ENCODE data around the gene SMARCC1.
A peak's percentile ranks its signal among the peaks of the same experiment; 100 is the strongest.

The SMARCC1 gene

DNA sequence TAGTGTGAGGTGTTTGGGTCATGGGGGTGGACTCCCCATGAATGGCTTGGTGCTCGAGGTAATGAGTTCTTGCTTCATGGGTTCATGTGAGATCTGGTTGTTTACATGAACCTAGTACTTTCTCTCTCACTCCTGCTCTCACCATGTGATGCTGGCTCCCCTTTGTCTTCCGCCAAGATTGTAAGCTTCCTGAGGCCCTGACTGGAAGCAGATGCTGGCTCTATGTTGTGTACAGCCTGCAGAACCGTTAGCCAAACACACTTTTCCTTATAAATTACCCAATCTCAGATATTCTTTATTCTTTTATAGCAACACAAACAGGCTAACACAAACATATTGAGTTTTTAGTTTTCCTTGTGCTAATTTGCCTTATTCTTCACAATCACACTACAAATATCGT lies 199.9 kb downstream of the SMARCC1 start:
- DNase-seq = no peak

DNA sequence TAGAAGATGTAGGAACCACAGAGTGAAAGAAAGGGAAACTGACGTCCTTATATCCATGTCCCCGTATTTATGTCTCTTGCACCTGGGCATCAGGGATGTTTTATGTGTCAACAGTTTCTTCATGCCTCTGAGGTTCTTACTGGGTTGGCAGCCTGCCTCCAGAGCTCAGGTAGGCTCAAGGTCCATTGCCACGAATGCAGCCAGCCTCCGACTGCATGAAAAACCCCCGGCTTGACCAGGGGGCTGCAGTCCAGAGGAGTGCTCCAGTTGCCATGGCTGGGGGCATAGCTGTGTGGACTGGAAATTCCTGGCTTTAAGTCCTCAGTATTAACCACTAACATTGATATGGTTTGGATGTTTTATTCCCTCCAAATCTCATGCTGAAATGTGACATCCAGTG lies 200.3 kb downstream of the SMARCC1 start:
- DNase-seq = no peak

DNA sequence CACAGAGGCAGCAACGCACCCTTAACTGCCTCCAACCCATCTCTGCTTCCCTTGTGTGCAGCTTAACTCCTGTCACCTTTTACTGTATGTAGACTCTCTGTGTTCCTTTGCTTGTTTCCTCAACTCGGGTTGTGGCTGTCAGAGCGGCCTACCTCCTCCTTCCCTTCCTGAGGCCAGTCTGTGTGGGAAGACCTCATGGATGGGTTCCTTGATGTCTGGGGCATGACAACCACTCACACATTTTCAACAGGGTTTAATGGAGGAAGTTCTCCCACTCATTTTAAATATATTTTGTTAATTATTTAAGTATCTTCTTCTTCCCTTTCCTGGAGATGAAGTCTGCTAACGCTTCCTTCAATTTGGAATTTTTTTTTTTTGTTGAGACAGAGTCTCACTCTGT lies 201.2 kb downstream of the SMARCC1 start:
- no peak for DNase-seq

DNA sequence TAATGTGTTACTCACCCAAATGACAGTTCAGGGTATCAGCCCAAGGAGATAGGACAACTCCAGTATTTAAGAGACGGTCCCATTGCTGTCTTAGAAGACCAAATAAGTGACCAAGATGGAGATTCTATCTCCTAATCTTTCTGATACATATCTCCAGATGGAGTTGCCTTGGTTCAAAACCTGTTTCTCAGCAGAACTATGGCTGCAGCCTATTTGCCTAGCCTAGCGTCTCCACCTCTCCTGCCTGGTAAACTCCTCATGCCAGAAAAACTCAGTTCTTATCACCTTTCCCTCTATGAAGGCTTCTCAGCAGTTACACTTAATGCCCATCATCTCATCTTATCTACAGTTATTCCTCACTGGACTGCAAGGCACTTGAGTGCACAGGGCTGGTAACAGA lies 201.8 kb downstream of the SMARCC1 start:
- DNase-seq = no peak

DNA sequence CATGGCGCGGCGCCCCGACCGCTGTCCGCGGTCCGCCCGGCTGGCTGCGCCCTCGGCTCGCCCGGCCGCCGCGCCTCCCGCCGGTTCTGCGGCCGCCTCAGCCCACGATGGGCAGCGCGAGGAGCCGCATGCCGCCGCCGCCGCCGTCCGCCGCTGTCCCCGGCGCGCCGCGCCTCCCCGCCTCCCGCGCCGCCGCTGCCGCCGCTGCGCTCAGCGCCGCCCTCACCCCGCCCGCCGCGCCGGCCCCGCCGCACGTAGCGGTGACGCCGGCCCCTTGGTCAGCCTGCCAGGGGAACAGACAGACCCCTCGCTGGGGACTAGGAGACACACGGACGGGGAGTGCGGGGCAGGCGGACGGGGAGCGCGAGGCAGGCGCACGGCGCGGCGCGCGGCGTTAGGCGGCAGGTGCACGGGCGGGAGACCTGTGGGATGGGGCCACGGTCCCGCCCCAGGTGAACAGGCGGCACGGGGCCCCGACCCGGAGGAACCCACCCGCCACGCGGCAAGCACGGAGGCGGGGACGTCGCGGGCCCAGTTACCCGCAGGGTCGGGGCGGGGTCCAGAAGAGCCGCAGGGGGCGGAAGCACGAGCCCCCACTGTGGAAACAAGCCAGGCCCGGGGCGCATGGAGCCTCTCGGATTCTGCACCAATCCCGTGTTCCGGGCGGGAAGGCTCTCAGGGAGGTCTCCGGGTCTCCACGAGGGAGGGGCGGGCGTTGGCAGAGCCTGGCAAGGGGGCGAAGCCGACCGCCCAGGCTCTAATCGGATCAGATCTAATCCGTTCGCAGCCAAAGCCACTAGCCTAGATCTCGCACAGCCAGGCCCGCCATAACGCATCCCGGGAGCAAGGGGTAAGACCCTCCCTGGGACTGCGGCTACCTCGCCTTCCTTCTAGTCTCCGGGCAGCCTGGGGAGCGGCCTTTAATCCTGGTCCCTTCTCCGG lies 202.7 kb downstream of the SMARCC1 start, which contains the start of gene CSPG5:
Gene CSPG5 (minus strand): TSS at position 175 of the 942 bp plus-strand sequence. CDS start 172 bp downstream, at position 3.
- no peak for DNase-seq

DNA sequence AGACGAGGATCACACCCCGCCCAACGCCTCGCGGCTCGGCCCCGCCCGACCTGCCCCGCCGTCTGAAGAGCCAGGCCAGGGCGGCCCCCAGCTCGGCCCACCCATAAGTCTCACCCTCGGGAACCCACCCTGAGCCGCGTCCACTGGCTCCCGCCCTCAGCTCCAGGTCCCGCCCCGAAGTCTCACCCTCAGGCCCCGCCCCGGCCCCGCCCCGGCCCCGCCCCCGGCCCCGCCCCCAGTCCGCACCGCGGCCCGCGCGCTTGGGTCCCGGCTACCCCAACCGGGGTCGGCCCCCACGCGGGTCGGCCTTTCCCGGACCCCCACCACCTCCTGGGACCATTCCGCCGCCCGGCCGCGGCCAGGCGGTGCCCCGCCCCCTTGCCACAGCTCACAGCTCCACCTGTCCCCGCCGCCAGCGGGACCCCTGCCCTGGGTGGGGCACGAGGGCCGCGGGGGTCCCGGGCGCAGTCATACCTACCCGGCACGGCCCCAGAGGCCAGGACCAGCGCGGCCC lies 203.5 kb downstream of the SMARCC1 start:
- DNase-seq = no peak

DNA sequence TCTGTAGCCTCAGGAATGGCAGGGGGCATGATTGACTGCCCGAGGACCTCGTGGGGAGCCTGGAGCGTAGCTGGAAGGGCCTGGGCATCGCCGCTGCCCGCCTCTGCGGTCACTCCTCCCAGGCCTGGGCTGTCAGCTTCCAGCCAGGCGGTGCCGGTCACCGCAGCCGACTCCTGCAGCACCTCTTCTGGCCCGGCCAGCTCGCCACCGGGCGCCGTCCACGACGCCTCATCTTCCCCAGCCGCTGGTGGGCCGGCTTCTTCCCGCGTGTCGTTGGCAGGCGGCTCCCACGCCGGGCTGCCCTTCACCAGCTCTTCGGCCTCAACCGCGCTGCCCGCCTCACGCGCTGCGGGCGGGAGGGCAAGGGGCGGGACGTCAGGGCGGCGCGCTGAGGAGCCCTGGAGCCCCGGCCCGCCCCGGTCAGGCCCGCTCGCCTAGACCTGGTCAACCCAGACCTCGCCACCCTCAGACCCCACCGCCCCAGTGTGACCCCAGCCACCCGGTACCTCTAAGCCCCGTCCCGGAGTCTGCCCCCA lies 204.0 kb downstream of the SMARCC1 start:
- no peak for DNase-seq

DNA sequence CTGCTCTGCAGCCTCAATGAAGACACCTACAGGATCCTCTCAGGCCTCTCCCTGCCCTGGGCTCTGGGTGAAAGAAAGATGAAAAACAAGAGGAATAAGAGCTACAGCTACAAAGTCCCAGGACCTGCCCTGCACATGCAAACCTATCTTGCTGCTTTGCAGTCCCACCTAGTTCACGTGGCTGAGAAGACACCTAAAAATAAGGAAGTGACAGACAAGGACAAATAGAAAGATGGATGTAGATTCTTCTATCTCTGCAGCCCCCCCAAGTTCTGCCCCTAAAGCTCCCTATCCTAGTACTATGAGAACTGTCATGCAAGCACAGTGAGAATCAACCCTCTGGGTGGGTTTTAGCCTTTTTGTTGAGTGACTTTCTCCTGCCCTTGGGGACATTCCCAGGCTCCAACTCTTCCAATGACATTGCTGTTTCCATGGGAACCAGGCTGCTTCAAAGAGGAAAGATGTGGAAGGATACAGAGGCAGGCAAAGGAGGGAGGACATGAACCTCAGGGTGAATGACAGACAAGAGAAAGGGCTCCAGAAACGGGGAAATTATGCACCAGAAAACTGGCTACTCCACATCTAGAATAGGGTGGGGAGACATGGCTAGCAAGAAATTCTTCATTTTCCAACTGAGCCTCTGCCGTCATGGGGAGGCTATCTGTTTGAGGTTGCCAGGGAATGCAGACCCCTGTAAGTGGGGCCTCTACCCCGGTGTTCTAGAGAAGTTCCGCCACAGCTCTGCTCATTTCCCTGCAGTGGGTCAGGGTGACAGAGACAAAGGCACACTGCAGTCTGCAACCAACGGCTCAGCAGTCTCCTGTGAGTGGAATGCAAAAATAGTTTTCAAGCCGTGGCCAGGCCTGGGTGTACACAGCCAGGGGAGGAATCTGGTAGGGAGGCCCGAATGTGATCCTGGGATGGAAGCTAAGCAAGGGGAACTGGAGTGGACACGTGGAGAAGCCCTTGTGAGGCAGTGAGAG lies 208.2 kb downstream of the SMARCC1 start:
- DNase-seq = no peak

DNA sequence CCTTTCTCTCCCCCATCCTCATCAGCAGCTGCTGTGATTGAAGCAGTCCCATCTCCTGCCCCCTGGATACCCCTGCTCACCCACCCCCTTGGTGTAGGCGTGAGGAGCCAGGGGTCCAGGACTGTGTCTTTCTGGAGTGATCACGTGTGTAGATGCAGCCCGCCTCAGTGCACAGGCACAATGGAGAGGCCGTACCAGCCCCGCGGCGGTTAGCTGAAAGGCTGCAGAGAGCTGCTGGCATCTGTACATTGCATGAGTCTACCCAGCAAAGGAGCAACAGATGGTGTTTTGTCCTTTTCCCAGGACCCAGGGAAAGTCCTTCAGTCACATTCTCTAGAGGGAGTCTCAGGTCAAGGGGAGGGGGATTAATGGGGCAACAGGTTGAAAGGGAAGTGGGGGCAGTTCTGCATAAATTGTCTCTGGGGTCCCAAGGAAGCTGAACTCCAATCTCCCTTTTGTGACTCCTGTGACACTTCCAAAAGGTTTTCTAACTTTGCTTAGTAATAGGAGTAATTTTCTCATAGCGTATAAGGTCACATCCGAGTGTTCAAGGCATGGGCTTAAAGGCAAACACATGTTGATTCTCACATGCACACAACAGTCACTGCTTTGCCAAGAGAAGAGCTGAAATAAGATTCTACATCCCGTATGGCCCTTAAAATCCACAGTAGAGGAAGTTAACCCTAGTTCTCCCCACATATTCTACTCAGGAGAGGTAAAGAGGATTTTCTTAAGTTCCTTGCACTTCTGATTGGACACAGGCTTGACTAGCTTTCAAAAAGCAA lies 210.1 kb downstream of the SMARCC1 start:
- no peak for DNase-seq

DNA sequence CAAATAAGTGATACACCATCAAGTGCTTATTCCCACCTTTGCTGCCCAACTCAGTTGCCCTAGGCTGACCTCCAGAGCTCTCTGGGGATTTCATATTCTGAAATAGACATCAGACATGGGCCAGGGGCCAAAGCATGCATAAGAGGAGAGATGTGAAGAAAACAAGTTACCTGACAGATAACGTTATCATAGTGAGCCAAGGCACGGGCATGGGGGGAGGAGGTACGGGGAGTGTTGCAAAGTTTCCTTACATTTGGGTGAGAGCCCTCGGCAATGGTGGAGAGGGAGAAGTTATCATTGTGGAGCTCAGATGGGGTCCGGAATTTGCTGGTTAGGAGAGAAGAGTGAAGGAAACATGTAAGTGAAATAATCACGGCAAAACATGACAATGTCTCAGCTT lies 212.8 kb downstream of the SMARCC1 start:
- no peak for DNase-seq

DNA sequence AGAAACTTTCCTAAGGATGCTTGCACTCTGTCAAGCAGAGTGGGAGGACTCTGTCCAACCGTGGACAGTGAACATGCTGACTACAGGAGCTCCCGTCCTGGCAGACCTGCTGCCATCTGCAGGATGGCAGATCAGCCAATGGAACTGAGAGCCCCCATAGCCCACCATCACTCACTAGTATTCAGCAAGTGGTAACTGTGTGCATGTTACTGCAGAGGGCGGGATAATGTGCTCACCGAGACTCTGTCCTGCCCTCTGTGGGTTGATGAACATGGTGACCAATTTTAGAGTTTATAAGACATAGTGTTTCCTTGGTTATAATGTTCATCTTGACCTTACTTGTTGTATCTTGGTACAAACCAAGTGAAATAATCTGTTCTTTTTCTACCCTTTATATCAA lies 214.5 kb downstream of the SMARCC1 start:
- no peak for DNase-seq

DNA sequence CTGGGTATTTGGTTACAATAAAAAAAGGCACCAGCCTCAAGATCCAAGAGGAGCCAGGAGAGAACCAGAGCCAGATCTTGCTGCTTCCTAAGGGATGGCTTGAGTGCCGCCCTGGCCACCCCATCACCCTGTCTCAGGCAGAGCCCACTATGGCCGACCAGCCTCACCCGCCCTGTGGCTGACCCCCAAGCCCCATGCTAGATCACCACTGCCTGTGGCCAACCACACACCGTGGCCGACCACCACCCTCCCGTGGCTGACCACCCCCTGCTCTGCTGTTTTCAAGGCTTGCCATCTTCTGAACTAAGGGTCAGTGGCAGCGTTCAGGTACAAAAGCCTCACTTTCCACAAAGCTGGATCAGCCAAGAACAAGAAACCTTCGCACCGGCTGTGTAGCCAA lies 215.0 kb downstream of the SMARCC1 start:
- no peak for DNase-seq

DNA sequence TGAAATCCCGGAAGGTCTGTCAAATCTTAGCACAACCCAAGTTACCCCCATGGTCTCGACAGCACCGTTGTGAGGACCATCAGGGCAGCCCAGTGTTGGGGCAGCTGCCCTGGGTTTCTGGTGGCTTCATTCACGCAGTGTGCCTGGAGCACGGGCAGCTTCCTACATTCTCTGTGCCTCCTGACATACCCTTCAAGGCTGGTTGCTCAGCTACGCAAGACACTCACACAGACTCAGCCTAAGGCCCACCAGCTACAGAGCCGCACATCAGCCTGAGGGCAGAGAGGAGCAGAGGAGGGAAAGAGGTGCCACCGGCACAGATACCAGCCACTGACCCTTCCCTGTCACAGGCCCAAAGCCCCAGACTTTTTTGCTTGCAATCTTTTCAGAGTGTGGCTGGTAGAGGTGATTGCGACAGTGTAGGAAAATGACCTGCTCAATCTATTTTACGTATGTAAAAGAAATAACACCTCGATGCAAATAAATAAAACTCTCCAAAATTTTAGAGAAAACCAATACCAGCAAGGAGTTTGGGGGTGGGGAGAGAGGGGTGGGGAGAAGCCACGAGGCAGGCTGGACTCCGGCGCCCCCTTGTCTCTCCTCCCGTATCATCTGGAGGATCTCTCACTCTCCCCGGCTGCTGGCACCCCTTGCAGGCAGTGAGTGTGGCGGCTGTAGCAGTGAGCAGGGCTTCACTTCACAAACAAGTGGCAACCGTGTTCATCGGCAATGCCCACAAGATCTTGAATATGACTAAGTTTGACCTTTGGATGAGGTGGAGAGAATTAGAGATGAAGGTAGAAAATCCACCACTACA lies 215.8 kb downstream of the SMARCC1 start:
- no peak for DNase-seq

DNA sequence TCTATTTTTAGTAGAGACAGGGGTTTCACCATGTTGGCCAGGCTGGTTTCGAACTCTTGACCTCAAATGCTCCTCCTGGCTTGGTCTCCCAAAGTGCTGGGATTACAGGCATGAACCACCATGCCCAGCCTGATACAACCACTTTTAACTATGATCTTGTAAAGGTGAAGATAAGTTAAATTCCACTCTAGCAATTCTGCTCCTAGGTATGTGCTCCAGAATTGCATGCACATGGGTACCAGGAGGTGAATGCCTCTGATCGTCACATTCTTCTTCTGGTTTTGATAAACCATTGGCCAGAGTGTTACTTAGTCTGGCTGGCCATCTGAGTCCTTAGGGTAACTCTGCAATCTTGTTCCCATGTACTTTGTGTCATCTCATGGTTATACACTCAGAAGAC lies 225.3 kb downstream of the SMARCC1 start:
- no peak for DNase-seq

DNA sequence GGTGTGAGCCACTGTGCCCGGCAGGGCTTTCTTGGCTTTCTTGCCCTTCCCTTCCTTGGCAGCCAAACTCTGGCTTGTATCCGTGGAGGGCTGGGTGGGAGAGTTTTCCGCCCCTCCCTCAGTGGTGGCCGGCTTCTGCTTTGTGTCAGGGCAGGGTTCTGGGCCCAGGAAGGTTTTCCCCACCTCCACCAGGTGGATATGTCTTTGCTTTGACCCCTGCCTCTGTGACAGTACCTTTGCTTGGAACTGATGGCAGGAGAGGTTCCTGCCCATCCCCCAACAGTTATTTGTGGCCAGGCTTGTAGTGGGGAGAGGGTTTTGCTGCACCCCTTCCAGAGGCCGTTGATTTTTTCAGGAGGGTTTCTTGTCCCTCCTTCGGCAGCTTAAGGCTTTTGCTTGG lies 227.4 kb downstream of the SMARCC1 start:
- no peak for DNase-seq

DNA sequence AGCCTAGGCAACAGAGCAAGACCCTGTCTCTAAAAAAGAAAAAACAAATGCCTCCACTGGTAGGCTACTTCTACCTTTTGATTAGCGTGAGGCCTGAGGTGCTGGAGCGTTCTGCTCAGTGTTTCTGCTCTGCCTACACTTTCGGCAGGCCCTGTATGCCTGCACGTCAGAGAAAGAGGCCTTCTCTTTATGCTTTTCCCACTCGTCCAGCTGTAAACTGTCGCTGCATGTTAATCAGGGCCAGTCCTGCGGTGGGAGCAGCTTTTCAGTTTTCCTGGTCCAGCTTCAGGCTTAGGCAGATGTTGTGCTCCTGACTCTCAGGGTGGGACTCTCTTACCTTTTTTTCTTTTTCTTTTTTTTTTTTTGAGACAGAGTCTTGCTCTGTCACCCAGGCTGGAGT lies 228.3 kb downstream of the SMARCC1 start:
- no peak for DNase-seq

DNA sequence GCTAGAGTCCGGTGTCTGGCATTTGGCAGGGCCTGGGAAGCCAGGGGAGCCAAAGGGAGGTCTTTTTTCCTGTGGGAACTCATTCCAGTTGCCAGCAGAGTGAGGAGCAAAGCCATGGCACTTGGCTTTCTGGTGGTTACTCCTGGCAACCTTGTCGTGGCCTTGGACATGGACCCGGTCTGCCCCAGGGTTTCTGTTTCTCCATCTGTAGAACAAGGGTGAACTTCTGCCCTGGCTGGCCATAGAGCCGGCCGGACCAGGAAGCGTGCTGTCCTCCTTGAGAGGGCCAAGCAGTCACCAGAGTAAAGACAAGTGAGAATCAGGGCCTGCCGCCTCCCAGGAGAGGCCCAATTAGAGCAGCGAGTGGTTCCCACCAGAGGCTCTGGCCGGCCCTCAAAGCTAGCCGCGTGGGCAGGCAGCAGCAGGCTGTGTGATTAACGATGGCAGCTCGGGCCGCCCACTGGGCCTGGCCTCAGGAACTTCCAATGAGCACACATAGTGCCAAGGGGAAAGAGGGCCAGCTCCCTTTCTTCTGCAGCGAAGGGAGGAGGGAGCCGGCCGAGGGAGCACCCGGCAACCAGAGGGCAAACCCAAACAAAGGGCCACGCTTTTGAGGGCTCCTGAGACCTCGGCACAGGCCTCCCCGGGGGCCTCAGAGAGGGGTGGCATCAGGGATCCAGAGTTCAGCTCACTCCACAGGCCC lies 239.1 kb downstream of the SMARCC1 start:
- no peak for DNase-seq

DNA sequence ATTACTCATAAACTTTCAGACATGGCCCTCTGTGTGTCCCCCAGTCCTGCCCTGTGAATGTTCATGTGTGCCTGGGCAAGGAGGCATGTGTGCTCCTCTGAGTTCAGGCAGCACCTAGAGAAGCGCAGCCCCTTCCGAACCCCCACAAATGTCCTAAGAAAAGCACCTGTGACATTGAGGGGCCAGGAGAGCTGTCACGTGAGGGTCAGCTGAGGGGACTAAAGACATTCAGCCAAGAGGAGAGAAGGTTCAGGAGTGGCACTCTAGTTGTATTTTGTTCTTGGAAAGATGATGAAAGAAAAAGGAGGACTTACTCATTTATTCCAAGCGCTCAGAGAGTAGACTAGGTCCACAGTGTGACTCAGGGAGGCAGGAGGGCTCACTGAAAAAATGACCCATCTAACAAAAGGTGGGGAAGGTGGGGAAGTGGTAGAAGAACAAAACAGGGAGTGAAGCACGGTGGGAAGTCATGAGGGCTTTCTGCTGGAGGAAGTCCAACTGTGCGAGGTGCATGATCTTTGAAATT lies 240.0 kb downstream of the SMARCC1 start:
- no peak for DNase-seq

DNA sequence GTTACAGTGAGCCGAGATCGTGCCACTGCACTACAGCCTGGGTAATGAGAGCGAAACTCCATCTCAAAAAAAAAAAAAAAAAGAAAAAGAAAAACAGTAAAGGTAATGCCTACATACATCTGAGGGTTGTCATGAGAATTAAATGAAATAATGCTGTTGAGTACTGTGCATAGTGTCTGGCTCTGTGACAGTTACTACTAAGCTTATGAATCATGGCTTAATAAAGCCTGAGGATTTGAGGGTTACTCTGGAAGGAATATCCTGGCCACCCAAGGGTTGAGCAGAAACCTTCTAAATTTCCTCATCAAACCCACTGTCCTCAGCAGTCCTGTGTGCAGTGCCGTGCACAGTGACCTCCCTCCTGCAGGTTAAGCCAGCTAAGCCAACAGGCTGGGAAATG lies 241.4 kb downstream of the SMARCC1 start:
- peak; percentile 59 for DNase-seq

DNA sequence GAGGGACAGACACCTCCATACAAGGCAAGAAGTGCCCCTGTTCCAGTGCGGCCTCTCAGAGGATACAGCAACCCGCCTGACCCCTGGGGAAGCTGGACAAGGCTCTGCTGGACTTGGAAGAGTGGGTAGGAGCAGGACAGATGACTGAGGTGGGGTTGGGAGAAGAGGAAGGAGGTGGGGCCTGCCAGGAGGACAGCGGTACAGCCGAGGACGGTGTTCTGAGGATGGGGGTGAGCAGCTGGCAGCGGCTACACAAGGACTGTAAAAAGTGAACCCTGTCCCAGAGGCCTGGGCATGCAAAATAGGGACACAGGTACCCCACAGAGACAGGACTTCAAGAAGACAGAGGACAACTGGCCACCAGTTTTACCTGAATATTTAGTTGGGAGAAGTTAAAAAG lies 244.7 kb downstream of the SMARCC1 start:
- DNase-seq = no peak

All from MV-4-11 (cell line).